Erythroblast (primary cell): ENCODE measurements around the gene ABHD2.

Experiments used
- GATA1 ChIP-seq: IDR thresholded peaks from 2 replicates; pipeline ENCODE4 v1.6.1; 2011; ENCODE audit warnings: low read depth, mild to moderate bottlenecking, control low read depth, low read length, moderate library complexity
- POLR2A ChIP-seq: IDR thresholded peaks from 2 replicates; pipeline ENCODE4 v1.6.1; 2011; ENCODE audit warnings: mild to moderate bottlenecking, low read length

DNA sequence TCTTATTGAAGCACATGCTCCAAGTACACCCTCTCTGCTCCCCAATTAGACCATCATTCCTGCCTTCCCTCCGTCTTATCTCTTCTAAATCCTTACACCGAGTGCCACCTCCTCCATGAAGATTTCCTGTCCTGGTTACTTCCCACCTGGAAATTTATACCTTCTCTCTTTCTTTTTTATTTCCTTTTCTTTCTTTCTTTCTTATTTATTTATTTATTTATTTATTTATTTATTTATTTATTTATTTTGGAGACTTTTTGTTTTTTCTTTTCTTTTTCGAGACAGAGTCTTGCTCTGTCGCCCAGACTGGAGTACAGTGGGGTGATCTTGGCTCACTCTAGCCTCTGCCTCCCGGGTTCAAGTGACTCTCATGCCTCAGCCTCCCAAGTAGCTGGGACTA is 45.9 kb upstream of the ABHD2 start:
- TF ChIP-seq POLR2A (no peak), GATA1 (no peak)
